HG03342 (cell line): ENCODE measurements around the gene KCNIP3.
"Not testable (repeated sequence)": the region's sequence is repeated elsewhere in the genome, so short reads cannot be mapped to it uniquely, and the experiment has no call there.

Experiments used
- ATAC-seq: cut with Tn5 transposase; IDR thresholded peaks from one replicate; pipeline ENCODE4 v1.9.1; 2021; ENCODE audit warnings: mild to moderate bottlenecking, moderate library complexity; ENCODE audit not compliant: unreplicated experiment

The KCNIP3 gene

DNA sequence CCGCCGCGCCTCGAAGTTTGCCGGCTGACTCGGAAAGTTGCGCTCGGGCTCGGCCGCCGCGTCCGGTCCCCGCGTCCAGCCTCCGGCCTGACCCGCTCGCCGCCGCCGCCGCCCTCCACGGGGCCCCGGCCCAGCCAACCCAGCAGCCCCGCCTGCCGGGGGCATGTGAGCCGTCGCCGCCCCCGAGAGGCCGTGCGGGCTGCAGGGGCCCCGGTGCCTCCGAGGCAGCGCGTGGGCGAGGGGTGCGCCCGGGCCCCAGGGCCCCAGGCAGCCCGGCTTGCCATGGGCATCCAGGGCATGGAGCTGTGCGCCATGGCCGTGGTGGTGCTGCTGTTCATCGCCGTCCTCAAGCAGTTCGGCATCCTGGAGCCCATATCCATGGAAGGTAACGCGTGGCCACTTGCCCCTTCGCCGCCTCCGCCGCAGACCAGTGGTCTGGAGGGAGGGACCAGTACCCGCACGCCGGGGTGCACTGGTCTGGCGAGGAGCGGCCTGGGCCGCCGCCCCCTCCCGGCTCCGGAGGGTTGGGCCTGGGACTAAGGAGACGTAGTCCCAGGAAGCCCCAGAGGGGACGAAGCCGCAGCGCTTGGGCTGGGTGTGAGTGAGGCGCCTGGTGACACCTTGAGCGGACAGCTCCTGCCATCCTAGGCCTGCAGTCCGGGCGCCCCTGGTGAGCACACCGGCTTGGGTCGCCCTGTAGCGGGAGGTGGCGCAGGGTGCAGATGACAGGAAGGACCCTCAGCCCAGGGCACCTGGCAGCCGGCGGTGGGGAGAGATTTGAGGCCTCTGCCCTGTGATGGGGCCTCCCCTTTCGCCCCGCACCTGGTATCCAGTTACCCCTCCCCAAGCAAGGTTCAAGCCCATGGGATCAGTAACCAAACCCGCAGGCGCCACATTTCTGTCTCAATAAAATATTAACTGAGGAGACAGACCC lies 49.9 kb downstream of the KCNIP3 start:
- no peak for ATAC-seq

DNA sequence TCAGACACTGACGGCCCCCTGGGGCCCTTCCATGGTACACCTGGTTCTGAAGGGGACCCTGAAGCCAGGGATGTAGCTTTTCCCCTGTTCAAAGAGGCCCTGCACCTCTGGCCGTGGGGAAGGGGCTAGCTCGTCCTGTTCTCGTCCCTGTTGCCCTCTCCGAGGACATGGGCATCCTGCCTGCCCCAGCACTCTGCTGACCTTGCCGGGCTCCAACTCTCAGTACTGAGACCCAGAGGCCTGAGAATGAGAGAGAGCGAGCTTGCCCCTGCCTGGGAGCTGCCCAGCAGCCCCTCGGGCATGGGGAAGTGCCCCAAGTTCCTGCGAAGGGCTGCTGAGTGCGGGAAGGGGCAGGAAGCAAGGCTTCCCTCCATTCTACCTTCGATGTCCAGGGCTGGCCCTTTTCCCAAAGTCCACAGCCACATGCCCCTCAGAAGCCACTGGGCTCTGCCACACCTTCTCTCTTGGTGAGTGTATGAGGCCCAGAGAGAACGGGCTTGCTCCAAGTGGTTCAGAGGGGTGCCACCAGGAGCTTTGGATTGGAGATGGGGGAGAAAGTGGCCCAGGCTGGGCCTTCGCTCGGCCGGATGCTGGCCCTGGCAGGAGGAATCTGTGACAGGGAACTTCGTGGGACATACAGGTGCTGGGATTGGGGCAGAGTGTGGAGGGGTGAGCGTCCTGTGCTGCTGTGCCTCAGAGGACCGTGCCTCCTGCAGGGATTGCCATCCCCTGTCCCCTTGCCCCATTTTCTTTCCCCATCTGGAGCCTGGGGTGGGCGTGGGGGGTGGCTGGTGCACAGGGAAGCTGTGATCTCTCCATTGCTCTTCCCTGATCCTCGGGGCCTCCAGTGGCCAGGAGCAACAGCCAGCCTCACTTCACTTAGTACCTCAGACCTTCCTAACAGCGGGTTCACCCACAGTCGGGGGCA lies 50.8 kb downstream of the KCNIP3 start:
- no peak for ATAC-seq

DNA sequence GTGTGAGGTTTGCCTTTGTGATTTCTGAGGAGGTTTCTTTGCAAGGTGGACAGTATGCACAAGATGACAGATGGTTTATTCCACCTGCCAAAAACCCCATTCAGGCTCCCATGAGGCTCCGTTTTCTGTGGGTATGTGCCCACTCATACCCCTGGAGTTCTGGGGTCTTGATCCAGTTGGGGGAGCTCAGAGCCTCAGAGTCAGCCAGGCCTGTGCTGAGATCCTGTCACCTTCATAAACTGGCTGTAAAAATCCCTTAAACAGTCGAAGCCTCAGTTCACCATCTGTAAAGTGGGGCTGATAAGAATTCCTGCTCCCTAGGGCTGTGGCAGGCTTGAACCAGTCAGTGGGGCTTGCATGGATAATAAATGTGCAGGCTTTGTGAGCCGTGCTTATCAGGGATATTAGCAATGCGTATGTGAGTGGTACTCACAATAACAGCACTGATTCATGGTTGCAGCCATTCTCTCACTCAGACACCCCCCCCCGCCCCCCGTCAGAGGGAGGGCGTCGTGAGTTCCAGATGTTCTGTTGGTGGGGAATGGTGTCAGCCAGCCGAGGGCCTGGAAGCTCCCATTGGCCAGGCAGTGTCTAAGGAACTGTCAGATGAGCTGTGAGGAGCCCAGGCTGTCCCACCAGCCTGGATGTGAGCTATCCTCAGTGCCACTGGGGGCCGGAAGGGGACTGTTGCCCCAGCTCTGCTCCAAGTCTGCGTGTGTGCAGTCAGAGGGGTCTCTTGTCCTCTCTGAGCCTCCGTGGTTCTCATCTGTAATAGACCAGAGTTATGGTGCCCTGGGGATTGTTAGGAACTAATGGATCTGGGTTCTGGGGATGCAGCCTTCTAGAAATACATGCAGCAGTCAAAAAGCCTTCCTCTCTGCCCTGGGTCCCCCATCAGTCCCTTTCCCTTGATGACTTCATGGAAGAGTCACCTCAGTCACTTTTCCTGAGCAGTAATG lies 51.7 kb downstream of the KCNIP3 start:
- no peak for ATAC-seq

- ATAC-seq = no peak
These were observed 52.6 kb downstream of the KCNIP3 start for GRCh38 chr2:95349568-95350322.

- ATAC-seq = no peak
These were observed 53.2 kb downstream of the KCNIP3 start for GRCh38 chr2:95350368-95350767.

GRCh38 chr2:95350774-95351597 lies 53.8 kb downstream of the KCNIP3 start:
- no peak for ATAC-seq

DNA sequence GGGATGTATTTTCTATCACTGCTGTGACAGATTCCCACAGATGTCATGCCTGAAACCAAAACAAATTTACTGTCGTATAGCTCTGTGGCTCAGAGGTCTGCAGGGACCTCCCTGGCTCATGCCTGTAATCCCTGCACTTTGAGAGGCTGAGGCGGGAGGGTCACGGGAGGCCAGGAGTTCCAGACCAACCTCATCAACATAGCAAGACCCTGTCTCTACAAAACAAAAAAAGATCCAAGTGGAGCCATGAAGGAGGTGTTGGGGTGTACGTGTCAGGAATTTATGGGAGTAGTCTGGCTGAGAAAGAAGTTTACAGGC lies 54.4 kb downstream of the KCNIP3 start:
- no peak for ATAC-seq

DNA sequence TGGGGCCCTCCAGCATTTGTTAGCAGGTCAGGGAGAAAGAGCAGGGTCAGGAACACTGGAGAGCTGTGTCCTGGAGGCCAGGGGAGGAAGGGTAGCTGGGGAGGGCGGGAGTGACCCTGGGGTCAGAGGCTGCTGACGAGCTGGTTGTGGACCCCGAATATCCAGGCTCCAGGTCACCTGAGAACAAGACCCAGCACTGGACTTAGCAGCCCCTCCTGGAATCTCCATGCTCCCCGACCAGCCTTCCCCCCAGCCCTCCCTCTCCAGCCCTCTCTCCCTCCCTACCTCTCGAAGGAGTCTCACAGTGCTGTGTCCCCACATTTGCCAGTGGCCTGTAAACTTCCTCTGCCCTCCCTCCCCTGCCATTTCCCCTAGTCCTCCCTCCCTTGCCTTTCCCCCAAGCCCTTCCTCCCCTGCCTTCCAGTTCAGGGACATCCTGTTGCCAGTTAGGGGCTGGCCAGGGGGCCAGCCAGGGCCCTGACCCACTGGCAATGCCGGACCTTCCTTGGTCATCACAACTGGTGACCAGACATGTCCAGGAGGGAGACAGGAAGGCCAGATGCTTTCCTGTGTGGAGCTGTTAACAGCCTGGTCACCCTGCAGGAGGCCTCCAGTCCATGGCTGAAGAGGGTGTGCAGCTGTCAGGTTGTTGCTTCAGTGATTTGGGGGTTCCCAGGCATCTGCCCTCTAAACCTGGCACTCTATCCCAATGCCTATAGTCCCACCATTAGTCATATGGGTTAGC lies 55.3 kb downstream of the KCNIP3 start:
- no peak for ATAC-seq

- no peak for ATAC-seq
These were observed 56.0 kb downstream of the KCNIP3 start for GRCh38 chr2:95353055-95353575.

GRCh38 chr2:95353613-95354468 lies 56.7 kb downstream of the KCNIP3 start:
- no peak for ATAC-seq

DNA sequence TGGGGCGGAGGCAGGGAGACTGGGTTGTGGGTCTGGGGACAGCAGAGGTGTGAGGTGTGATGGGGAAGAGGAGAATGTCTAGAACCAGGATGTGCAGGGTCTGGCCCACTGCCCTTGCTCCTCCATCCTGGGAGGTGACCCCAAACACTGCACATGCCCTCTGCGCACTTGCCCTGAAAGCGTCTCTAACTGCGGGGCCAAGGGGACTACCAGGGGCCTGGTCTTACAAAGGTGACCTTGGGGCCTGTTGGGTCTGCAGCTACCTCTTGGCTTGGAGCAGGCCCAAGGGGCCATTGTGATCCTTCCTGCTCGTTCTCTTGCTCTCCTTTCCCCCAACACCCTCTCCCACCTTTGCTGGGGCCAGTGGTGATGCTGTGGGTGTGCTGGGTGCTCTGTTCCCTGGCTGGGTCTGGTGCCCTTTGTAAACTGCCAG lies 57.3 kb downstream of the KCNIP3 start:
- ATAC-seq = no peak

DNA sequence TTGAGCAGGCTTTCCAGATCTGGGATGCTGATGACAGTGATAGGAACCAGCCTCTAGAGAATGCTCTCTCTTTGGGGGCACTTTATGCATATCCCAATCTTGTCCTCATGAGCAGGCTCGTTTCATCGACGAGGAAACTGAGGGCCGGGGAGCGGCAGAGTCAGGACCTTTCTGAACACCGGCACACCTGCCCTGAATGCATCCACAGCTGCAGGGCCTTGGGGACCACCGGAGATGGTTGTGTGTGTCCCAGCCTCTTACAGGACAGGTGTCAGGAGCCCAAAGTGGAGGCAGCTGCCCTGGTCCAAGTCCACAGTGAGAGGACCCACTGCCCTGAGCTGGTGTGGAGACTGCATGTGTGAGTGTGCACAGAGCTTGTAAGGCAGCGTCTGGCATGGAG lies 57.8 kb downstream of the KCNIP3 start:
- ATAC-seq = no peak

DNA sequence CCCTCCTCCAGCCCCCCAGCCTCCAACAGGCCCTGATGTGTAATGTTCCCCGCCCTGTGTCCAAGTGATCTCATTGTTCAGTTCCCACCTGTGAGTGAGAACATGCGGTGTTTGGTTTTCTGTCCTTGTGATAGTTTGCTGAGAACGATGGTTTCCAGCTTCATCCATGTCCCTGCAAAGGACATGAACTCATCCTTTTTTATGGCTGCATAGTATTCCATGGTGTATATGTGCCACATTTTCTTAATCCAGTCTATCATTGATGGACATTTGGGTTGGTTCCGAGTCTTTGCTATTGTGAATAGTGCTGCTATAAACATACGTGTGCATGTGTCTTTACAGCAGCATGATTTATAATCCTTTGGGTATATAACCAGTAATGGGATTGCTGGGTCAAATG lies 58.3 kb downstream of the KCNIP3 start:
- ATAC-seq = not testable (repeated sequence)

GRCh38 chr2:95356821-95357700 lies 59.9 kb downstream of the KCNIP3 start:
- ATAC-seq = no peak

GRCh38 chr2:95357717-95358280 lies 60.7 kb downstream of the KCNIP3 start:
- no peak for ATAC-seq

GRCh38 chr2:95359031-95359430 lies 61.9 kb downstream of the KCNIP3 start:
- ATAC-seq = no peak
